PFSK-1 (cell line): ENCODE results near the gene SCRN2.

Source experiments
- FOXP2 ChIP-seq: optimal IDR thresholded peaks from 2 replicates; pipeline ENCODE3; 2011; ENCODE audit warnings: borderline replicate concordance, control low read depth, inconsistent platforms; ENCODE audit not compliant: insufficient read depth; ENCODE audit errors: extremely low read length, extremely low read depth
- POLR2AphosphoS5 ChIP-seq: IDR thresholded peaks from 2 replicates; pipeline ENCODE4 v1.6.1; 2012; ENCODE audit warnings: low read depth, mild to moderate bottlenecking, control low read depth, low read length, moderate library complexity
- REST ChIP-seq, 2 experiments: IDR thresholded peaks; 2 replicates each; pipeline versions ENCODE4 v1.6.1 to v1.8.0; 2011 to 2012; ENCODE audit warnings: low read depth in 2 of 2, low read length in 2 of 2, control low read depth in 1 of 2, inconsistent platforms in 1 of 2, mild to moderate bottlenecking in 1 of 2, moderate library complexity in 1 of 2; ENCODE audit not compliant: insufficient read depth in 1 of 2
- SIN3A ChIP-seq: IDR thresholded peaks from 2 replicates; pipeline ENCODE4 v1.6.1; 2012; ENCODE audit warnings: mild to moderate bottlenecking, low read length, moderate library complexity, borderline replicate concordance; ENCODE audit not compliant: insufficient read depth
- TAF1 ChIP-seq: IDR thresholded peaks from 2 replicates; pipeline ENCODE4 v1.6.1; 2012; ENCODE audit warnings: low read length, control low read depth, borderline replicate concordance; ENCODE audit not compliant: insufficient read depth

DNA sequence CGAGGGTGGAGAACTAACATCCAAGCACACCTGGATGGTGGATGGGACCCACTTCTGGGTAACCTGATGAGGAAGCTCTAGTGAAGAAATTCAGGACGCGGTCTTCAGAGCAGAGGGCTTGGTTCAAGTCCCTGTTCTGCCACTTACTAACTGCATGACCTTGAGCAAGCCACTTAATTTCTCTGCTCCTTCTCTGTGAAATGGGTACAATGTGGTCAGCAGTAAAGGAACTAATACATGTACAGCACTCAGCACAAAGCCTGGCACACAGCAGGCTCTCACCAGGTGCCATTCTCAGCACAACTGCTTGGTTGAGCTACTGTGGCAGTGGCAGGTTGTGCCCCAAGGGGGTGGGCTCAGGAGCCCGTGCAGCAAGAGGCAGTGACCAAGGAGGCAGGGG, 17.6 kb downstream of the SCRN2 start:
- TF ChIP-seq TAF1 (no peak), POLR2AphosphoS5 (no peak), REST (IDR thresholded peaks at IDR 0.05; ENCODE audit: insufficient read depth in 1 of 2, low read depth in 2 of 2, low read length in 2 of 2) (no peak), SIN3A (no peak), FOXP2 (no peak)
